GM03348 (cell line): ENCODE results near the gene RAB23.
"Not testable (repeated sequence)": the region's sequence is repeated elsewhere in the genome, so short reads cannot be mapped to it uniquely, and the experiment has no call there.

ENCODE experiments used
- DNase-seq: peaks from one replicate; pipeline ENCODE4 v3.0.0; 2012; ENCODE audit warnings: low spot score

The RAB23 gene

DNA sequence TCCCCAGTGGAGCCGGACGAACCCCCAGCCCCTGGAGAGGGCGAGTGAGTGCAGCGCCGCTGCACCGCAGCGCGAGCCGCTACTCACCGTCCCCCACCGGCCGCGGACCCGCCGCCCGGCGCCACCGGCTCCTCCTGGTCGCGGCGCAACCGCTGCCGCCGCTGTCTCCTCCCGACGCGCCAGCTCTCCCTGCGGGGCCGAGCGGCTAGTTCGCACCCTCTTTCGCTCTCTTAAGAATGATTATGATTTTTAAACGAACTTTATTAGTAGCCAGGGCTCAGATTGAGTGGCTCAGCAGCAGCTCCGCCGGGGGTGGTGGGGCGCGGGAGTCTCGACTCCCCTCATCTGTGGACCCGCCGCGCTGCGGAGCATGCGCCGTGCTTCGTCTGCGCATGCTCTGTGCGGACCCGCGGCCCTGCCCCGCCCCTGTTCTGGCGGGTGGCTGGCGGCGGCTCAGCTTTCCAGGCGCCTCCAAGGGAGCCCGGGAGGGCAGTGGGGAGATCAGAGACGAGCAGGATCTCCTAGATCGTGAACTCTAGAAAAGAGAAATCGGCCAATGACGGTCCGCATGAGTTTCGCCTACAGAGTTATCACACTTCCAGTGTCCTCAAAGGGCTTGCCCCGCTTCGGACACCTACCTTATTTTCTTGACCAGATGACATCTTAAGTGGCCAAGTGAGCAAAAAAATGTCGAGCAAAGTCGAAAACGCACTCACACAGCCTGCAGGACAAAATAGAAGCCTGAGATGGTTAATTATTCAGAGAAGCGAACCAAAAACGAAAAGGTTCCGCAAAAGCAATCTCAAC lies at the start of gene RAB23:
Gene RAB23, minus strand, starts transcription at position 372 of the 807 bp plus-strand sequence. CDS start 11,927 bp downstream, outside the sequence.
- DNase-seq: peak; percentile 98

DNA sequence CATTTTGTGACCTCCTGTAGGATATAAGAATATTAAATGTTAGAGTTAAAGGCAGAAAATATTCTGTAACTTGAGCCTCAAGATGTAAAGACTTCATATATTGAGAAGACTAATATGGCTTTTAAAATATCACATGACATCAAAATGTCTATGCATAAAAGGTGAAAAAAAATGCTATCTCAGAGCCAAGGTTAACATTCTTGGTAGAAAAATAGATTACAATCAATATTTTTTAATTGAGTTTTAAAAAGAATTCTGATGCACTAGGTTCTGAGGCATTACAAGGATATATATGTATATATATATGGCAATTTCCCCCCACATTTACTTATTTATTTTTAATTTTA lies 46.2 kb upstream of the RAB23 start:
- DNase-seq: no peak

DNA sequence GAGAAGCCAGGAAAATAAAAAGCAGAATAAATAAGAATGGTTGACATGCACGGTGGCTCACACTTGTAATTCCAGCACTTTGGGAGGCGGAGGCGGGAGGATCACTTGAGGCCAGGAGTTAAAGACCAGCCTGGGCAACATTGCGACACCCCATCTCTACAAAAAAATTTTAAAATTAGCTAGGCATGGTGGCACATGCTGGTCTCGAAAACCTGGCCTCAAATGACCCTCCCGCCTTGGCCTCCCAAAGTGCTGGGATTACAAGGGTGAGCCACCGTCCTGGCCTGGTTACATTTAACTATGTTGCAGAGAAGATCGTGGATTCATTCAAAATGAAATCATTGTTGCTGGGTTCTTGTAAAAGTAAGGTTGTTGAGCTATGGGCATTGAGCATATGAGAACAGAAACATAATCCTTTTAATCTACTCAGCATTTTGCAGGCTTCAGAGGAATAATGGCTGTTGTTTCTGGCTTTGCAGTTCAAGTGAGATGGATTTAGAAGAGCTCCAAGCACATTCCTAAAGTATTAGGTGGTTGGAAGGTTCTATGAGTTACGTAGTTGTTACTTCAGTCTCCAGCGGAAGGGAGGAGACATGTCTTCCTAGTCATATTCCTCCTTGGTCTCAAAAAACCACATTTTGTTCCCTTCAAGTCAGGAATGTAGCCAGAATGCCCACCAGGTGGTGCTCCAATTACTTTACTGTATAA lies 45.6 kb upstream of the RAB23 start:
- DNase-seq: peak; percentile 86

DNA sequence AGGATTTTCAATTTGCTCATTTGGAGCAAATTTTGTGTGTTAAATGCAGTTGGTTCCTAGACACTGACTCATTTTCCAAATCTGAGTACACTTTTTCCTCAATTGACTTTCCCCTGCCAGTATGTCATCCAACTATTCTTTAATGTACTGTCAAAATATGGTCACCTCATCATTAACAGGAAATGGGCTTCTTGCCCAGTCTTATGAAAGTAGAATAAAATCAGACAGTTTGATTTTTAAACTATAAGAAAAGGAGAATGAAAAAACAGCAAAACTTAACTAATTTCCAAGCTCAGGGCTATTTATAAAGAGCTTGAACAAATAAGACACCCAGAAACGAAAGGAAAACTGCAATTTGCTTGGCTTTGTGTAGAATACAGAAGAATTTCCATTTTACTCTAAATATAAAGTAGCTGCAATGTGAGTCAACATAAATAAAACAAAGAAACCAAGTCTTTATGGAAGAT lies 43.7 kb upstream of the RAB23 start:
- peak; percentile 37 for DNase-seq

DNA sequence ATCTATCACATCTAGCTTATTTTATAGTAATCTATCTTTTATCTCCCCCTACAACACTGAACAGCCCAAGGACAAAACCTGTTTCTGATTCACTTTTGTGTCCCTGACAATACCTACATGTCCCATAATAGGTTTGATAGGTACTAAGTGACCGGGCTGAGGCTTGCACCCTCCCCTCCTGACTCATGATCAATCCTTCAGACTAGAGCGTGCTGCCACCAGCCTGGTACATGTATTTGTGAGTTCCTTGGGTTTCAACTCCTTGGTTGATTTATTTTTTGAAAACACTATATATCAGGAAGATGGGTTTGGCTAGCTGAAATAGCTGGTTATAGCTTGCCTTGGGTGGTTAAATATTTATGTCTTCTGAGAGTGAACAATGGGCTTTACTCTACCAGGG lies 41.6 kb upstream of the RAB23 start:
- no peak for DNase-seq

DNA sequence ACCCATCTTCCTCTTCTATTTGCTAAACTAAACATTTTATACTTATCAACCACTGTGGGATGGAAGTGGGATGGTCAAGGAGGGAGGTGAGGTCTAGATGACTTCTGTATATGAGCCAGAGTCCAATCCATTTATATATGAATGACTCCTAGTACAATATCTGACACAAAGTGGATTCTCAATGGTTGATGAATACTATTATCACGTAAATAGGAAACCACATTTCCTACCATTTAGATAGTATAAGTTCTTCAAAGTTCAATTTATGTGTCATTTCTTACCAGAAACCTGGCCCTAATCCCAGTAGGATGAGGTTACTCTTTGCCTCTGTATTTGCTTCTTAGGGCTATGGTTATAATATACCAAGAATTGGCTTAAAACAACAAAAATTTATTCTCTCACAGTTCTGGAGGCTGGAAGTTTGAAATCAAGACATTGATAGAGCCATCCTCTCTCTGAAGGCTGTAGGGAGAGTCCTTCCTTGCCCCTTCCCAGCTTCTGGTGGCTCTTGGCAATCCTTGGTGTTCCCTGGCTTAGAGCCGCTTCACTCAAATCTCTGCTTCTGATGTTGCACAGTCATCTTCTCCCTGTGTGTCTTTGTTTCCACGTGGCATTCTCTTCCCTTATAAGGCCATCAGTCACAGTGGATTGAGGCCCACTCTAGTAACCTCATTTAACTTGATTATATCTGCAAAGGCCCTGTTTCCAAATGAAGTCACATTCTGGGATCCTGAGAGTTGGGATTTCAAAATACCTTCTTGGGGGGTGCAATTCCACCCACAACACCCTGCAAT lies 41.0 kb upstream of the RAB23 start:
- DNase-seq: peak; percentile 56

DNA sequence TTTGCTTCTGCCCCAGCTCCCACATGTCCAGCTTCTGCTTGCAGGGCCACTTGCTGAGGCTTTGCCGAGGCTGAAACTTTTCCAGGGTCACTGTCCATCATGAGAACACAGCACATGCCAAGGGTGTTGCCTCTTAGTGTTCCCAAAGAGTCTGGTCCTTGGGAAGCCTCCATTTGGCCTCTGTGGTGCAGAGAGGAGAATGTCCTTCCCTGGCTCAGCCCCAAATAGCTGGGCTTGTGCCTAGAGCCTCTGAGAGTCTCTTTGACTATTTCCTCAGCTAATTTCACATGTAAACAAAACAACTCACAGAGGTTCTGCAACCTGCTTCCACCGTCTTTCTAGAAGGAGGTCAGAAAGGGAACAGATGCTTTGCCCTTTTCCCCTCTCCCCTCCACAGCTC lies 40.4 kb upstream of the RAB23 start:
- DNase-seq: peak; percentile 34

DNA sequence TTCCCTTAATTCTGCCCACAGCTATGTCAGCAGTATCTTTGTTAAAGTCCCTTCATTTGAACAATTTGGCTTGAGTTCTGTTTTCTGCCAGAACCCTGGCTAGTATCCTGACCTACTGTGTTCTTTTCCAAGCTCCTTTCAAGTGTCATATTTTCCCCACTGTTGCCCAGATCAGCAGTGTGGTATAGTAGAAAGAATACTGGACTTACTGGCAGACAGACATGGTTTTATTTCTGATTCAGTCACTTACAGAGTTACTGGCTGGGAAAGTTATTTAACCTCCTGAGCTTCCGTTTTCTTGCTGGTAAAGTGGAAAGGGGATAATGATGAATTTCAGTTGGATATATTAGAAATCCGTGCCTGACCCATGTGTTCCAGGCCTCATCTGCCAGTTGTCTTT lies 39.8 kb upstream of the RAB23 start:
- DNase-seq: peak; percentile 7

DNA sequence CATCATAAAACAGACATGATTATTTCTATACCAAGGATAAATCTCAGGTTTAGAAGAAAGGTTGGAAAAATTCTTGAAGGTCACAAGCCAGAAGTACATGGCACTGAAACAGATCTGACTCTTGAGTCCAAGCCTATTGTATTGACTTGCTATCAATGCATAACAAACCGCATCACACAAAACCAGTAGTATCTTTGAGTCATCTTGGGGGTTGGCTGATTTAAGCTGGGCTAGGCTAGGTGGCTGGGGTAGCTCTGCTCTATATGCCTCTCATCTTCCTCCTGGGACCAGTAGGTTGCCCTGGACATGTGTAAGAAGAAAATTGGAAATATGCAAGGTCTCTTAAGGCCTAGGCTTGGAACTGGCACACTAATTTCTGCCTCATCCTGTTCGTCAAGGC lies 37.0 kb upstream of the RAB23 start:
- no peak for DNase-seq

DNA sequence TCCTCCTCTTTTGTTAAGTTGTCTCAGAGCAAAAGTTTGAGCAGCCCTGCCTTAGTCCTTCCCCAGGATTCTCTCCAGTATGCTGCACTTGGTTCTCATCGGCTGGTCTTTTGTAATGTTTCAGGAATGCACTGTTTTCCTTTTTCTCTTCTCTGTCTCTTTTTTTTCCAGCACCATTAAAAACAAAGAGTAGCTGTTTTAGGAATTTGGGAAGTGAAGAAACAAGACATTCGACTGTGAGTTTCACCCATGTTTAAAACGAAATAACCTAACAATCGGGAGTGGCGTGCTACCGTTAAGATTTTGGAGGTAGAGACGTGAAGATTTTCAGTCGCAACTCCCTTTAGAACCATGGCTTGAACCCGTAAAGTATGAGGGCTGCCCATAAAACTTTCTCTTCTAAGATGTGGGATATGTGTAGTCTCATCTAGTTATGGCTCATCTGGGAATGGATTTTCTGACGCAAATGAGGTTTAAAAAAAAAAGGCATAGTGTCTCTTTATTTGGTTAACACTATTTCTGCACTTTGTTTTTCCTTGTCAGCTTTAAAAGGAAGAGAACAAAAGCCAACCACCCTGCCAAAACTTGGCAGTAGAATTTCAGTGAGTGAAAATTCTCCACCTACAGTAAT lies 35.9 kb upstream of the RAB23 start:
- DNase-seq: peak; percentile 72

DNA sequence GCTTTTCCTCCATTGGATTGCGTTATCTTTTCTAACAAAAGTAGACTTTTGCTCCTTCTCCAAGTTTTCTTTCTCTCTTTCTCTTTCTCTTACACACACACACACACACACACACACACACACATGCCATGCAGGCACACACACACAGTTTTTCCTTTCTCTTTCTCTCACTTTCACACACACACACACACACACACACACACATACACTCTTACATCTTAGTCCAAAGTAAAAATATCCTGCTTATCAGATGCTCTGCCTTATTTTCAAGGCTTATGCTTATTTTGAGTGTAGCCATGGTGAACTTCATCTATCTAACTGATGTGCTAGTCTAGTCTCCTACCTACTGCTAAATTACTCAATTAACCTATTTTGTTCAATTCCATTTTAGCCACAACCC lies 34.4 kb upstream of the RAB23 start:
- DNase-seq: no peak

DNA sequence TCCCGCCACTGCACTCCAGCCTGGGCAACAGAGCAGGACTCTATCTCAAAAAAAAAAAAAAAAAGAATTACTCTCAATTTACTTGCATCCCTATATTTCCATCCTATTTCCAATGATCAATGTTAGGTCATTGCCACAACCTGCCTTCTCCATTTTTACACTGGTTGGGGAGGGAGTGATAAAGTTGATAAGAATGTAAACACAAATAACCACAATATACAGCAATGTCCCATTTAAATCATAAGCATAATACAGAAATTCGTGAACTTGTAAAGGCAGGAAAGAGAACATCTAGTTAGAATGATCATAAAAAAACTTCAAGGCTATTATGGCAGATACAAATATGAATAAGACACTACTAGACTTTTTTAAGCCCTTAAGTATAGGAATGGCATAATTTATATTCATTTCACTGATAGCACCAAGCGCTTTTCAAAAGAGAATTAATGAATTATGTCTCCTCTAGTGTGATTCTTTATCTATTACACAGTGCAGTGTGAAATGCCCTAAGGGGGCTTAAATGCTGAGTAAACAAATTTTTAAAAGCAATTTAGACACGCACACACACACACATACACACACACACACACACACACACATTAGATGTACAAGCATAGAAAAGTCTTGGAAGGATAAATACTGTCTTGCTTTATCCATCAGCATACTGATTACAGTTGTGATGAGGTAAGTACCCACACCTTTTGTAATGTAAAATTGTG lies 33.5 kb upstream of the RAB23 start:
- no peak for DNase-seq

DNA sequence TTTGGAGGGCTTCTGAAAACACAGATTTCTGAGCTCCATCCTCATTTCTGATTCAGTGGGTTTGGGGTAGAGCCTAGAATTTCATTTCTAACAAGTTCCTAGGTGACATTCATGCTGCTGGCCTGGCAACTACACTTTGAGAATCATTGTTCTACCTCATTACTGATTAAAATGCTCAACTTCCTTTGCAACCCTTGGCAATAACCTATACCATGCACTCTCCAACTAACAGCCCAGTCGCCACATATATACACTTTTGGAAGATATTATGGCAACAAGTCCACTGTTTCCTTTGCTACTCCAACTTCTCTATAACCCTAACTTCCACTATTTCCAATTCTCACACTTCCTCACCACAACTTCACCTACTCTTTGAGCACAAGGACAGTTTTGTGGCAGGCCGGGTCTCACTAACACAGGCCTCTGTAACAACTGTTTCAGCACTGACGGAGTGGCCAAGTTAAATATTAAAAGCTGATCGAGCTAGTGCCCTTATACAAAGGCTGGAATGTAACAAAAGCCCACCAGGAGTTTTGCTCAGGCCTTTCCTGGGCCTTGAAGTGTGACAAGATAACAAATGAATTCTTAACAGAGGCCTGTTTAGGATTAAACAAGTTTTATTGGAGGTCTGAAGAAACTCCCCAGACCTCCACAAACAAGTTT lies 32.1 kb upstream of the RAB23 start:
- no peak for DNase-seq

DNA sequence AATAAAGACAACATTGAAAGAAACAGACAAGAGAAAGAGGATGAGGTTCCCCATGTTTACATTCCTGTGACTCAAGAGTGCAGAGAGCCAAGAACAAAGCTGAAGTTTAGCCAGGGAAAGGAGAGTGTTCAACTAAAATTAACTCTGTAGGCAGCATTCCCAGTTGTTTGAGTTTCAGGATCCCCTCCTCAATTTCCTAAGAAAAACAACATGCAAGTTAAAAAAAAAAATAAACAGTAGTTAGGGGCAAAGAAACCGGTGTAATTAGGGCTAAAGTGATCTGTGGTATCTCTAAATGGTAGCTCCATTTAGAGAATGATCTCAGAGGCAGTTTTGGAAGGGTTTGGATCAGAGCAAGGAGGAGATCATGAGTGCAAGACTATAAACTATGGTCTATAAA lies 30.9 kb upstream of the RAB23 start:
- DNase-seq: peak; percentile 62

DNA sequence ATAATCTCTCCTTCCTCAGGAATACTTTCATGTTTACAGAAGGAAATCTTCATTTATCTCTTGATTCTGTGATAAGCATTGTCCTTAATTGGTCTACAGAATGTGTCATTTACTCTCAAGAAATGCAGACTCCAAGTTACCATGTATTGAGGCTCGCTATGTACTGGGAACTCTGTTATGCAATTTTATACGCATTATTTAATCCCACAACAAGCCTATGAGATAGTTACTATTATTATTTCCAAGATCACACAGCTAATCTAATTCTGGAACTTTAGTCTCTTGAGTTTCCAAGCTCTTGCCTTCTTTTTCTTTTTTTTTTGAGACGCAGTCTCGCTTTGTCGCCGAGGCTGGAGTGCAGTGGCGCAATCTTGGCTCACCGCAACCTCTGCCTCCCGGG lies 30.0 kb upstream of the RAB23 start:
- no peak for DNase-seq

DNA sequence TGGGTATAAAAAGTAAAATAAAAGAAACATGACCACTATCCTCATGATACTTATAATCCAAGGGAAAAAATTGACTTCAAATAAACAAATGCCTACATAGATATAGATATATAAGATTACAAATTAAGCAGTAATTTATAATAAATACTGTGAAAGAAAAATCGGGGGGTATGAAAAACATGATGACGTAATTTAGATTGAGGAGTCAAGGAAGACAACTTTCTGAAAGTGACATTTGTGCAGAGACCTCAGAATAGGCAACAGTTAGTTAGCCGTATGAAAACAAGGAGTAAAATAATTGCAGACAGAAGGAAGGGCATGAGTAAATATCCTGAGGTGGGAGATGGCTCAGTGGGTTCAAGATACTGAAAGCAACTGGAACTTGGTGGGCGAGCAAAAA lies 28.2 kb upstream of the RAB23 start:
- no peak for DNase-seq

DNA sequence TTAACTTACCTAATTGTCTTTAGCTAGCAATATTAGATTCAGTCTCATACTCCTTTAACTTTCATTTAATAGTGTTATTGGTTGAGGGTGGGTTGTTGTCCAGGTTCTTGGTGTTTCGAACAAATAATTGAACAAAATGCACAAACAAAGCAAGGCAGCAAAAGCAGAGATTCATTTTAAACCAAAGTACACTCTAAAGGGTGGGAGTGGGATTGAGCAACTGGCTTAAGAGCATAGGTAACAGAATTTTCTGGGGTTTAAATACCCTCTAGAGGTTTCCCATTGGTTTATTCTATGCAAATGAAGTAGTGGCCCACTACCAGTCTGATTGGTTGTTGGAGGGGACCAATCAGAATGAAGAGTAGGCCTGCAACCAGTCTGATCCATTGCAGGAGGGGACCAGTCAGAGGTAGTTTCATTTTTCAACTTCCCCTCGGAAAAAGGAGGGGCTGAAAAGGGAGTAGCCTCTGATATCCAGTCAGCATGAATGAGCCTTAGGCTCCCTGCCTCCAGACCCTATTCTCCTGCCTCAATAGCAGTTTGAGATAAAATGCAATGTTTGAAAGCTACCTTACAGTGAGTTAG lies 26.3 kb upstream of the RAB23 start:
- no peak for DNase-seq

DNA sequence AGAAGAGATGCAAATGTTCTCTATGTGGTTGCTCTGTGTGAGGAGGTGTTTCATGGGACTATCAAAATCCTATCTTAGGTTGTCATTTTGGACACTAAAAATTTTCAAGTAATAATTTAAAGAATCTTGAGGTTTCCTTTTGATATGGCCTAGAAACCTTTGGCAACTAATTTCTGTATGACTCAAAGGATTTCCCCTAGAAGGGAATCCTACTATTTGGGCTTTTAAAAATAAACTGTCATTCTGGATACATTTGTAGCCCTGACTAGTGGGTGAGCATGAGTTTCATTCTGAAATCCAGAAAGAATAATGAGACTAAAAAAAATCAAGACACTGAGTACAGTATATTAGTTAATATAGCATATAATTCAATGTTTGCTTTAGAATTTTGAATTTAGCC lies 25.5 kb upstream of the RAB23 start:
- DNase-seq: no peak

DNA sequence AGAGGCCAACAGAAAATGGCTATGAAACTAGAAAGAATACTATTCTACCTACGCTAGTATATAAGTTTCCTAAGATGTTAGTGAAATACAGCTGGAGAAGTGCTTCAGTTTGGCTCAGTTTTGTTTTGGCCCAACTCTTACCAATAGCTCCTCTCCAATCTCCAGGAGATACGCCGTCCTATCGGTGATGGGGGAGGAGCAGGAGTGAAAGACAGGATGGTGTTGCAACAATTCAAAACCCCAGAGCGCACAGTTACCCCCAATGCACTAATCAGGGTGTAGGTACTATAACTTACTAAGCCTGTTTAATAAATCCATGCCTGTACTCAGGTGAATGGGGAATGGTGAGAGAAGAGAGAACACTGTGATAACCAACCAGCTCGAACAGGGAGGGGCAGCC lies 24.2 kb upstream of the RAB23 start:
- DNase-seq: no peak

DNA sequence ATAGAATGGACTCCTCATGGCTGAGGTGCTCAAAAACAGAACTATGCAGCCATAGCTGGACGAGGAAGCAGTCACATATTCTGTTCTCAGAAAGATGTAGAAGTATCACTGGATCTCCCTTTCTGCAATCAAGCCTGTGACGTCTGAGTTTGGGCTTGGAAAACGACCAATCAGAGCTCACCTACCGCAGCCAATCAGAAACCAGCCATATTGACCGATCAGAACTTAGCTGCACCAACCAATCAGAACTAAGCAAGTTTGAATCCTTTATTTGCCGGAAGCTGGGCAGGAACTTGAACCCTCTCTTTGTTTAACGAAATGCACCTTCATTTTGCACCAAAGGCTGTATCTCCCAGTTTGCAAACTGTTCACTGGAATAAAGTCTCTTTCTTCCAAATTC lies 21.8 kb upstream of the RAB23 start:
- DNase-seq: no peak

DNA sequence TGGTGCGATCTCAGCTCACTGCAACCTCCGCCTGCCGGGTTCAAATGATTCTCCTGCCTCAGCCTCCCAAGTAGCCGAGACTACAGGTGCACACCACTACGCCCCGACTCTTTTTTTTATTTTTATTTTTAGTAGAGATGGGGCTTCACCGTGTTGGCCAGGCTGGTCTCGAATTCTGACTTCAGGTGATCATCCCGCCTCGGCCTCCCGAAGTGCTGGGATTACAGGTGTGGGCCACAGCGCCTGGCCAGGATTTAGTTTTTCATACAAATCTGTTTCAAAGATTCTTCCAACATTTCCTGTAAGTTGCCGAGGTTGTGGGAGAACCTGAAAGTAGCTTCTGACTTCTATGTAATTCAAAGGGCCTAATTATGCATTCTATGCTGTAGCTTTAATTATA lies 21.4 kb upstream of the RAB23 start:
- DNase-seq: not testable (repeated sequence)
